HEK293 (cell line): Measurements from ENCODE around the gene NPPB.

Experiments
- KLF8 ChIP-seq: fragments of 450-650 bp; formaldehyde crosslinking; IDR thresholded peaks from 2 replicates; pipeline ENCODE4 v1.5.1; 2016; ENCODE audit warnings: missing biosample characterization, missing genetic modification characterization
- REPIN1 ChIP-seq: fragments of 450-650 bp; formaldehyde crosslinking; IDR thresholded peaks from 2 replicates; pipeline ENCODE4 v1.5.1; 2017; ENCODE audit warnings: missing biosample characterization, missing genetic modification characterization, low read depth
- SETDB1 ChIP-seq: IDR thresholded peaks from one replicate; pipeline ENCODE4 v1.6.1; 2017; ENCODE audit warnings: mild to moderate bottlenecking, low read length, moderate library complexity, mixed read lengths; ENCODE audit not compliant: insufficient read length
- TCF7L2 ChIP-seq: IDR thresholded peaks from 2 replicates; pipeline ENCODE4 v1.6.1; 2011; ENCODE audit warnings: low read depth, mild to moderate bottlenecking, inconsistent platforms, low read length, moderate library complexity, borderline replicate concordance
- ZNF133 ChIP-seq: fragments of 450-650 bp; formaldehyde crosslinking; IDR thresholded peaks from 2 replicates; pipeline ENCODE4 v1.5.1; 2016; ENCODE audit warnings: missing biosample characterization, missing genetic modification characterization
- ZNF623 ChIP-seq: fragments of 450-650 bp; formaldehyde crosslinking; IDR thresholded peaks from 2 replicates; pipeline ENCODE4 v1.5.1; 2016; ENCODE audit warnings: missing biosample characterization, missing genetic modification characterization
- ZSCAN16 ChIP-seq: fragments of 450-650 bp; formaldehyde crosslinking; IDR thresholded peaks from 2 replicates; pipeline ENCODE4 v1.5.1; 2016; ENCODE audit warnings: missing biosample characterization, missing genetic modification characterization
- TF ChIP-seq, protein P1 (sequence below): fragments of 450-650 bp; formaldehyde crosslinking; IDR thresholded peaks from 2 replicates; pipeline ENCODE4 v1.5.1; 2016; ENCODE audit warnings: missing biosample characterization, missing genetic modification characterization
- TF ChIP-seq, protein P2 (sequence below): fragments of 450-650 bp; formaldehyde crosslinking; IDR thresholded peaks from 2 replicates; pipeline ENCODE4 v1.5.1; 2016; ENCODE audit warnings: missing biosample characterization, missing genetic modification characterization
- TF ChIP-seq, protein P3 (sequence below): fragments of 450-650 bp; formaldehyde crosslinking; IDR thresholded peaks from 2 replicates; pipeline ENCODE4 v1.5.1; 2016; ENCODE audit warnings: missing biosample characterization, missing genetic modification characterization

DNA sequence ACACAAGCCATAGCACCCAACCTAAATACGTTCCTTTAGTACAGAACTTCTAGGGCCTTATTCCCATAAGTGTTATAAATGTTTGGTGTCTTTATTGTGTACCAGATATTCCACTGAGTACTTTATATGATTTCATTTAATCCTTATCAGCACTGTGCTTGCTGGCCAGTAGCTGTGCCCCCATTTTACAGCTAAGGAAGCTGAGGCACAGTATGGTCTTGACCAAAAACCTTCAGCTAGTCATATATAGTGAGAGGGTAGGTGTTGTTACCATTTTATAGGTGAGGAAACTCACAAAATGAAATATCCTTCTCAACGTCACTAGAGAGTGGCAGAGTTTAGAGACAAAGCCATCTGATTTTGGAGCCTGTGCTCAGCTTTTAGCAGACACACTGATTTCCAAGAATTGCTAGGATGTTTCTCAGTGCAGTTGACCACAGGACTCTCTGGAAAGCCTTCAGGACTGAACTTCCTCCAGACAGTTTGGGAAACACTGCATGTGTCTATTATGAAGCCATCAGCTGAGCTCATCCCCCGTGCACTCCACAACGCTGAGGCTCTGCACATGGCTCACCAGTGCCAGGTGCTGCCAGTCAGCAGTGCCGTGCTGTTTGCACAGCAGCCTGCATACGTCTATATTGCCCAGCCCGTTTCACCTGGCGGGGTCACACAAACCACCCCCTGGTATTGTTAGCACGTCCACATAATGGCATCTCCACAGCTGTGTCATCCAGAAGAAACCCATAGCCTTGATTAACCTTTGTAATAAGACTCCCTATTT lies 26.6 kb downstream of the NPPB start:
- TF ChIP-seq, protein P1, sequence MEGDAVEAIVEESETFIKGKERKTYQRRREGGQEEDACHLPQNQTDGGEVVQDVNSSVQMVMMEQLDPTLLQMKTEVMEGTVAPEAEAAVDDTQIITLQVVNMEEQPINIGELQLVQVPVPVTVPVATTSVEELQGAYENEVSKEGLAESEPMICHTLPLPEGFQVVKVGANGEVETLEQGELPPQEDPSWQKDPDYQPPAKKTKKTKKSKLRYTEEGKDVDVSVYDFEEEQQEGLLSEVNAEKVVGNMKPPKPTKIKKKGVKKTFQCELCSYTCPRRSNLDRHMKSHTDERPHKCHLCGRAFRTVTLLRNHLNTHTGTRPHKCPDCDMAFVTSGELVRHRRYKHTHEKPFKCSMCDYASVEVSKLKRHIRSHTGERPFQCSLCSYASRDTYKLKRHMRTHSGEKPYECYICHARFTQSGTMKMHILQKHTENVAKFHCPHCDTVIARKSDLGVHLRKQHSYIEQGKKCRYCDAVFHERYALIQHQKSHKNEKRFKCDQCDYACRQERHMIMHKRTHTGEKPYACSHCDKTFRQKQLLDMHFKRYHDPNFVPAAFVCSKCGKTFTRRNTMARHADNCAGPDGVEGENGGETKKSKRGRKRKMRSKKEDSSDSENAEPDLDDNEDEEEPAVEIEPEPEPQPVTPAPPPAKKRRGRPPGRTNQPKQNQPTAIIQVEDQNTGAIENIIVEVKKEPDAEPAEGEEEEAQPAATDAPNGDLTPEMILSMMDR, result no peak
- TF ChIP-seq REPIN1 (no peak), ZNF133 (tag by site-specific recombination) (no peak), ZSCAN16 (tag by site-specific recombination) (no peak), SETDB1 (no peak), TCF7L2 (no peak), KLF8 (tag by site-specific recombination) (no peak), ZNF623 (tag by site-specific recombination) (no peak)
- TF ChIP-seq, protein P2, sequence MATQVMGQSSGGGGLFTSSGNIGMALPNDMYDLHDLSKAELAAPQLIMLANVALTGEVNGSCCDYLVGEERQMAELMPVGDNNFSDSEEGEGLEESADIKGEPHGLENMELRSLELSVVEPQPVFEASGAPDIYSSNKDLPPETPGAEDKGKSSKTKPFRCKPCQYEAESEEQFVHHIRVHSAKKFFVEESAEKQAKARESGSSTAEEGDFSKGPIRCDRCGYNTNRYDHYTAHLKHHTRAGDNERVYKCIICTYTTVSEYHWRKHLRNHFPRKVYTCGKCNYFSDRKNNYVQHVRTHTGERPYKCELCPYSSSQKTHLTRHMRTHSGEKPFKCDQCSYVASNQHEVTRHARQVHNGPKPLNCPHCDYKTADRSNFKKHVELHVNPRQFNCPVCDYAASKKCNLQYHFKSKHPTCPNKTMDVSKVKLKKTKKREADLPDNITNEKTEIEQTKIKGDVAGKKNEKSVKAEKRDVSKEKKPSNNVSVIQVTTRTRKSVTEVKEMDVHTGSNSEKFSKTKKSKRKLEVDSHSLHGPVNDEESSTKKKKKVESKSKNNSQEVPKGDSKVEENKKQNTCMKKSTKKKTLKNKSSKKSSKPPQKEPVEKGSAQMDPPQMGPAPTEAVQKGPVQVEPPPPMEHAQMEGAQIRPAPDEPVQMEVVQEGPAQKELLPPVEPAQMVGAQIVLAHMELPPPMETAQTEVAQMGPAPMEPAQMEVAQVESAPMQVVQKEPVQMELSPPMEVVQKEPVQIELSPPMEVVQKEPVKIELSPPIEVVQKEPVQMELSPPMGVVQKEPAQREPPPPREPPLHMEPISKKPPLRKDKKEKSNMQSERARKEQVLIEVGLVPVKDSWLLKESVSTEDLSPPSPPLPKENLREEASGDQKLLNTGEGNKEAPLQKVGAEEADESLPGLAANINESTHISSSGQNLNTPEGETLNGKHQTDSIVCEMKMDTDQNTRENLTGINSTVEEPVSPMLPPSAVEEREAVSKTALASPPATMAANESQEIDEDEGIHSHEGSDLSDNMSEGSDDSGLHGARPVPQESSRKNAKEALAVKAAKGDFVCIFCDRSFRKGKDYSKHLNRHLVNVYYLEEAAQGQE, result no peak
- TF ChIP-seq, protein P3, sequence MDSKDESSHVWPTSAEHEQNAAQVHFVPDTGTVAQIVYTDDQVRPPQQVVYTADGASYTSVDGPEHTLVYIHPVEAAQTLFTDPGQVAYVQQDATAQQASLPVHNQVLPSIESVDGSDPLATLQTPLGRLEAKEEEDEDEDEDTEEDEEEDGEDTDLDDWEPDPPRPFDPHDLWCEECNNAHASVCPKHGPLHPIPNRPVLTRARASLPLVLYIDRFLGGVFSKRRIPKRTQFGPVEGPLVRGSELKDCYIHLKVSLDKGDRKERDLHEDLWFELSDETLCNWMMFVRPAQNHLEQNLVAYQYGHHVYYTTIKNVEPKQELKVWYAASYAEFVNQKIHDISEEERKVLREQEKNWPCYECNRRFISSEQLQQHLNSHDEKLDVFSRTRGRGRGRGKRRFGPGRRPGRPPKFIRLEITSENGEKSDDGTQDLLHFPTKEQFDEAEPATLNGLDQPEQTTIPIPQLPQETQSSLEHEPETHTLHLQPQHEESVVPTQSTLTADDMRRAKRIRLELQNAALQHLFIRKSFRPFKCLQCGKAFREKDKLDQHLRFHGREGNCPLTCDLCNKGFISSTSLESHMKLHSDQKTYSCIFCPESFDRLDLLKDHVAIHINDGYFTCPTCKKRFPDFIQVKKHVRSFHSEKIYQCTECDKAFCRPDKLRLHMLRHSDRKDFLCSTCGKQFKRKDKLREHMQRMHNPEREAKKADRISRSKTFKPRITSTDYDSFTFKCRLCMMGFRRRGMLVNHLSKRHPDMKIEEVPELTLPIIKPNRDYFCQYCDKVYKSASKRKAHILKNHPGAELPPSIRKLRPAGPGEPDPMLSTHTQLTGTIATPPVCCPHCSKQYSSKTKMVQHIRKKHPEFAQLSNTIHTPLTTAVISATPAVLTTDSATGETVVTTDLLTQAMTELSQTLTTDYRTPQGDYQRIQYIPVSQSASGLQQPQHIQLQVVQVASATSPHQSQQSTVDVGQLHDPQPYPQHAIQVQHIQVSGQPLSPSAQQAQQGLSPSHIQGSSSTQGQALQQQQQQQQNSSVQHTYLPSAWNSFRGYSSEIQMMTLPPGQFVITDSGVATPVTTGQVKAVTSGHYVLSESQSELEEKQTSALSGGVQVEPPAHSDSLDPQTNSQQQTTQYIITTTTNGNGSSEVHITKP (tag by site-specific recombination), result no peak
